HG03103 (cell line): Measurements from ENCODE around the gene C2orf66.

ENCODE experiments used
- ATAC-seq: cut with Tn5 transposase; IDR thresholded peaks from one replicate; pipeline ENCODE4 v1.9.1; 2021; ENCODE audit warnings: low read depth; ENCODE audit not compliant: unreplicated experiment

The C2orf66 gene

DNA sequence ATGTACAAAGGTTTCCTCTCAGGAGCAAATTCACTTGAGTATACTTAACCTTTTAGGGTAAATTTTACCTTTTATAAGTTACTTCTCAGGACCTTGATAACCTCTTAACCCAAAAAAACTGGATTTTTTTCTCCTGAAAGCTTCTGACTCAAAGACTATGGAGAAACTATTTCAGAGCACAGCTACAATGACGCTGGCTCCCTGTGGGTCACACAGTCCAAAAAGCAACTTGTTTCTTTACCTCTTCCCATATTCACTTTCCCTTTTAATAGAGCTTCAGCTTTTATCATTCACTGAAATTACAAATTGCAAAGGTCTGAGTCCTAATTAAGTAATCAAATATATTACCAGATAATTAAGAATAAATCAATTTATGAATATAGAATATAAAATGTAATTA lies 42.1 kb downstream of the C2orf66 start:
- ATAC-seq = no peak

DNA sequence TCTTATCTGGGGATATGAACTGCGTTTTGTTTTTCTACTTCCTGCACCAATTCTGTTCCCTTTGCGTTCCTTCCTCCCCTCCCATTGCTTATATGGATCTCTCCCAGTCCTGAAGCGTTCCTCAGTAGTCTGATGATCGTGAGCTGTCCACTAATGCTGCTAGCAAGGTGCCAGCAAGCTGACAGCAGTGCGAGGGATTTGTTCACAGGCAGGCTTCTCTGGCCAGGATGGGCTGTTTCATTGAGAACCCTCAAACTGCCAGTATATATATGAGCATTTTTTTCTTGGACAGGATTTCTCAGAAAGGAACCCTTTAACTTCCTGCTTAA lies 49.8 kb downstream of the C2orf66 start:
- ATAC-seq = no peak

DNA sequence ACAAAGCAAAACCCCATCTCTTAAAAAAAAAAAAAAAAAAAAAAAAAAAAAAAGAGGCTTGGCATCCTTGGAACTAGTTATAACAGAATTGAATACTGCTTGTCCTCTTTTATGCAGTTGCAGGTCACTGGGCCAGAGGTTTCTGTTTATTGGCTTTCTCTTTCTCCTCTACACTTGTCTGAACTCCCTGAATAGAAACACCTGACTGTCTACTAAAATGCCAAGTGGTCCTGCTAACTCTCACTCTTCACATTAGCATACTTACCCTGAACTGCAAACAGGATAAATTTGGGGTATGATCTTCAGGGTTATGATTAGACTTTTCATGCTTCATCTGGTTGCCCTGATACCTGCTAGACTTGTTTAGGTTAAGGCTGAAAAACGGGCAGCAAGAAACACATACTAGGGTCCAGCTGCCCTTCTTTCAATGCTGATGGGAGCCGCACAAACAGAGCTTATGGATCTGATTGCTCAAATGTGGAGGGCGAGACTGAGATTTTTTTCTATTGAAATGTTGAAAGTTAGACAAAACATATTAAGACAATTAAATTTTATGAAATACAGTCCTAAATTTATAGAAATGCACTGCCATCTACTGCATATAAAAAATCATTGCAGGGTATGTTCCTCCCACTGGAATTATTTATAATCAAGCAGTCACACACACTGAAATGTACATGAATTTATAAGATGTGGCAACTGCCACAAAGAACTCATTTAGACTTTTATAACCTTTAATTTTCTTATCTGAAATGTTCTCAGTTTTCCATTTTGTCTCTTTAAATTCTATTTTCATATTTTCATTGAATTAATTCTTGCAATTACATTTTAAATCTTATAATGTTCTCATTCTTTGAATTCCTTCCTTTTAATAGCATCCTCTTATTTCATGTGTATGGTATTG lies 50.4 kb downstream of the C2orf66 start:
- ATAC-seq = no peak
